ENCODE results near the gene ATR. TPM values are rescaled to one million over a fixed set of nuclear protein-coding genes. Genes with fewer than 3 reads are reported as not detected.

The ATR gene
- total and polyA plus RNA-seq, 9 of the 15 experiments (the other 6 are each of a cell fraction or from before 2014, with no cell fraction given): 18.0 to 37.8 (median 23.2) TPM

DNA sequence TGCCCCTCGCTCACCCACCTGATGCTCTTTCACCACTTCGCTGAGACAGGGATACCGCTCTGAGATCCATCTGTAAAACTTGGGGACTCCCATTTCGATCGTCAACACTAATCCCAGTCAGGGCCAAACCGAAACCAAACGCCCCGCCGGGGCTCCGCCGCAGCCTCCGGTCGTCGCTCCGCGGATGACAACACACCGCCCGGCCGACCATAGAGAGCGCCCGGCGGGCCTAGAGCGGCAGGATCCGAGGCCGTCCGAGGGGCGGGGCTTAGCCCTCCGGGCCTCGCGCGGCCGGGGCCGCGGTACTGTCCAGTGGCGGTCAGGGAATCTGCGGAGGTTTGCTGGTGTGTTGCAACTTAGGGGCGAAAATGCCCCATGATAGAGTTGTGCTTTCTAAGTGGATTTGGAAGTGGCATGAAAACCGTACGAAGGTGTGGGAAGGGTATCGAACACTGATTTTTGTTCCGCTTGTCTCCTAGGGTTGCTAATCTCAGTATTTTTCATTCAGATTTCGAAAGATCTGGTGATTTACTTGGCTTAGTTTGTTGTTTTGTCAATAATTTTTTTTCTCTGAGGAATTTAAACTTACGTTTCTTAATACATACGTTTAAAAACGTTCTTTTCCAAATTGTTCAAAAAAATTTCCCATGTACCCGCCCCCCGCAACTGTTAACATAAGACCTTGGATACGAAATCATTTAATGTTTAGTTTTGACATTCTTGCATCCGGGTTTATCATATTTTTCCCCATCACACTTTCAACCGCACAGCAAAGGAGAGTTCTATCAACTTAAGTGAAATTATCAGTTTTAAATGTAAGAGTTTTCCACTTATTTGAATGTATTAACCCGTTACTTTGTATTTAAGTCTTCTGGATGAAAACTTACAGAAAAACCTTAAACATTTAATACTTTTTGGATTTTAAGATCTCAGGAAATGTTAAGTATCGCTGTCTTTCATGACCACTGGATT is 130.4 kb downstream of the ATR start, which contains the start of gene XRN1 (continued):
- peak; percentile 56; the same call in 1 of the 2 replicates for TF ChIP-seq GMEB1 (CRISPR knock-in tag; IDR thresholded peaks at IDR 0.05)
- TF ChIP-seq TBL1XR1 (IDR thresholded peaks at IDR 0.05; ENCODE audit: low read length in 2 of 2): peak in 1 of 2 experiments; percentile 77; a peak in 3 of 4 replicates
- no peak; the same call in 1 of the 2 replicates for TF ChIP-seq LARP7 (IDR thresholded peaks at IDR 0.05)
- TF ChIP-seq CREBBP (IDR thresholded peaks at IDR 0.05; ENCODE audit: low read depth, low read length): no peak
- TF ChIP-seq, protein P1, sequence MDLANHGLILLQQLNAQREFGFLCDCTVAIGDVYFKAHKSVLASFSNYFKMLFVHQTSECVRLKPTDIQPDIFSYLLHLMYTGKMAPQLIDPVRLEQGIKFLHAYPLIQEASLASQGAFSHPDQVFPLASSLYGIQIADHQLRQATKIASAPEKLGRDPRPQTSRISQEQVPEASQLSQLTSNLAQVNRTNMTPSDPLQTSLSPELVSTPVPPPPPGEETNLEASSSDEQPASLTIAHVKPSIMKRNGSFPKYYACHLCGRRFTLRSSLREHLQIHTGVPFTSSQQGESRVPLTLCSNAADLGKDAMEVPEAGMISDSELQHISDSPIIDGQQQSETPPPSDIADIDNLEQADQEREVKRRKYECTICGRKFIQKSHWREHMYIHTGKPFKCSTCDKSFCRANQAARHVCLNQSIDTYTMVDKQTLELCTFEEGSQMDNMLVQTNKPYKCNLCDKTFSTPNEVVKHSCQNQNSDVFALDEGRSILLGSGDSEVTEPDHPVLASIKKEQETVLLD (IDR thresholded peaks at IDR 0.05): no peak
- no peak for TF ChIP-seq ZNF407 (IDR thresholded peaks at IDR 0.05; ENCODE audit: low read depth)
- TF ChIP-seq ELF4 (CRISPR knock-in tag; IDR thresholded peaks at IDR 0.05): no peak
- TF ChIP-seq YY1 (IDR thresholded peaks at IDR 0.05; ENCODE audit: borderline replicate concordance in 1 of 3, control insufficient read depth in 1 of 3, extremely low read depth in 1 of 3, insufficient read depth in 3 of 3, insufficient read length in 1 of 3, insufficient replicate concordance in 2 of 3, low read depth in 1 of 3, low read length in 2 of 3): peak in 2 of 3 experiments; percentile 72 to 78
- TF ChIP-seq EWSR1 (IDR thresholded peaks at IDR 0.05; ENCODE audit: borderline replicate concordance, low read depth, partially characterized antibody): no peak
- TF ChIP-seq ZNF282 (CRISPR knock-in tag; IDR thresholded peaks at IDR 0.05): no peak
- TF ChIP-seq ZFPM2 (CRISPR knock-in tag; IDR thresholded peaks at IDR 0.05): no peak
- TF ChIP-seq ZNF586 (CRISPR knock-in tag; conservative IDR thresholded peaks at IDR 0.05): no peak
- TF ChIP-seq, protein P2, sequence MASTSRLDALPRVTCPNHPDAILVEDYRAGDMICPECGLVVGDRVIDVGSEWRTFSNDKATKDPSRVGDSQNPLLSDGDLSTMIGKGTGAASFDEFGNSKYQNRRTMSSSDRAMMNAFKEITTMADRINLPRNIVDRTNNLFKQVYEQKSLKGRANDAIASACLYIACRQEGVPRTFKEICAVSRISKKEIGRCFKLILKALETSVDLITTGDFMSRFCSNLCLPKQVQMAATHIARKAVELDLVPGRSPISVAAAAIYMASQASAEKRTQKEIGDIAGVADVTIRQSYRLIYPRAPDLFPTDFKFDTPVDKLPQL (IDR thresholded peaks at IDR 0.05; ENCODE audit: extremely low read depth, insufficient read length): no peak
- TF ChIP-seq HSF4 (CRISPR knock-in tag; IDR thresholded peaks at IDR 0.05; ENCODE audit: borderline replicate concordance): no peak
